Measurements from ENCODE around the gene MTHFSD.
A peak's percentile ranks its signal among the peaks of the same experiment; 100 is the strongest.

MTHFSD gene

GRCh38 chr16:86485746-86486145, 69.3 kb downstream of the MTHFSD start:
- no peak for TF ChIP-seq TEAD4 (IDR thresholded peaks at IDR 0.05)
- no peak for TF ChIP-seq NFIC (IDR thresholded peaks at IDR 0.05)
- no peak for TF ChIP-seq TAF1 (IDR thresholded peaks at IDR 0.05; ENCODE audit: low read depth)

GRCh38 chr16:86484240-86484639, 70.8 kb downstream of the MTHFSD start:
- TF ChIP-seq MAX (IDR thresholded peaks at IDR 0.05) (no peak), TAF1 (IDR thresholded peaks at IDR 0.05; ENCODE audit: low read depth) (no peak), RAD21 (IDR thresholded peaks at IDR 0.05; ENCODE audit: low read depth) (no peak), CEBPB (IDR thresholded peaks at IDR 0.05) (no peak), NFIC (IDR thresholded peaks at IDR 0.05) (no peak), YY1 (IDR thresholded peaks at IDR 0.05; ENCODE audit: low read depth) (no peak), TCF12 (IDR thresholded peaks at IDR 0.05; ENCODE audit: low read depth) (no peak), EP300 (IDR thresholded peaks at IDR 0.05; ENCODE audit: borderline replicate concordance) (no peak), FOXM1 (IDR thresholded peaks at IDR 0.05; ENCODE audit: borderline replicate concordance, low read depth) (no peak), TEAD4 (IDR thresholded peaks at IDR 0.05) (no peak), ZBTB7A (IDR thresholded peaks at IDR 0.05; ENCODE audit: low read depth) (no peak)
- TF ChIP-seq, protein P1, sequence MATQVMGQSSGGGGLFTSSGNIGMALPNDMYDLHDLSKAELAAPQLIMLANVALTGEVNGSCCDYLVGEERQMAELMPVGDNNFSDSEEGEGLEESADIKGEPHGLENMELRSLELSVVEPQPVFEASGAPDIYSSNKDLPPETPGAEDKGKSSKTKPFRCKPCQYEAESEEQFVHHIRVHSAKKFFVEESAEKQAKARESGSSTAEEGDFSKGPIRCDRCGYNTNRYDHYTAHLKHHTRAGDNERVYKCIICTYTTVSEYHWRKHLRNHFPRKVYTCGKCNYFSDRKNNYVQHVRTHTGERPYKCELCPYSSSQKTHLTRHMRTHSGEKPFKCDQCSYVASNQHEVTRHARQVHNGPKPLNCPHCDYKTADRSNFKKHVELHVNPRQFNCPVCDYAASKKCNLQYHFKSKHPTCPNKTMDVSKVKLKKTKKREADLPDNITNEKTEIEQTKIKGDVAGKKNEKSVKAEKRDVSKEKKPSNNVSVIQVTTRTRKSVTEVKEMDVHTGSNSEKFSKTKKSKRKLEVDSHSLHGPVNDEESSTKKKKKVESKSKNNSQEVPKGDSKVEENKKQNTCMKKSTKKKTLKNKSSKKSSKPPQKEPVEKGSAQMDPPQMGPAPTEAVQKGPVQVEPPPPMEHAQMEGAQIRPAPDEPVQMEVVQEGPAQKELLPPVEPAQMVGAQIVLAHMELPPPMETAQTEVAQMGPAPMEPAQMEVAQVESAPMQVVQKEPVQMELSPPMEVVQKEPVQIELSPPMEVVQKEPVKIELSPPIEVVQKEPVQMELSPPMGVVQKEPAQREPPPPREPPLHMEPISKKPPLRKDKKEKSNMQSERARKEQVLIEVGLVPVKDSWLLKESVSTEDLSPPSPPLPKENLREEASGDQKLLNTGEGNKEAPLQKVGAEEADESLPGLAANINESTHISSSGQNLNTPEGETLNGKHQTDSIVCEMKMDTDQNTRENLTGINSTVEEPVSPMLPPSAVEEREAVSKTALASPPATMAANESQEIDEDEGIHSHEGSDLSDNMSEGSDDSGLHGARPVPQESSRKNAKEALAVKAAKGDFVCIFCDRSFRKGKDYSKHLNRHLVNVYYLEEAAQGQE (IDR thresholded peaks at IDR 0.05; ENCODE audit: low read depth) = no peak
- TF ChIP-seq, protein P2, sequence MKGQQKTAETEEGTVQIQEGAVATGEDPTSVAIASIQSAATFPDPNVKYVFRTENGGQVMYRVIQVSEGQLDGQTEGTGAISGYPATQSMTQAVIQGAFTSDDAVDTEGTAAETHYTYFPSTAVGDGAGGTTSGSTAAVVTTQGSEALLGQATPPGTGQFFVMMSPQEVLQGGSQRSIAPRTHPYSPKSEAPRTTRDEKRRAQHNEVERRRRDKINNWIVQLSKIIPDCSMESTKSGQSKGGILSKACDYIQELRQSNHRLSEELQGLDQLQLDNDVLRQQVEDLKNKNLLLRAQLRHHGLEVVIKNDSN (IDR thresholded peaks at IDR 0.05) = no peak

GRCh38 chr16:86481607-86482006, 73.4 kb downstream of the MTHFSD start:
- TF ChIP-seq ZBTB7A (IDR thresholded peaks at IDR 0.05; ENCODE audit: low read depth) = no peak
- no peak for TF ChIP-seq TAF1 (IDR thresholded peaks at IDR 0.05; ENCODE audit: low read depth)
- TF ChIP-seq, protein P1 (IDR thresholded peaks at IDR 0.05; ENCODE audit: low read depth) = peak; percentile 27; the same call in 1 of the 2 replicates

DNA sequence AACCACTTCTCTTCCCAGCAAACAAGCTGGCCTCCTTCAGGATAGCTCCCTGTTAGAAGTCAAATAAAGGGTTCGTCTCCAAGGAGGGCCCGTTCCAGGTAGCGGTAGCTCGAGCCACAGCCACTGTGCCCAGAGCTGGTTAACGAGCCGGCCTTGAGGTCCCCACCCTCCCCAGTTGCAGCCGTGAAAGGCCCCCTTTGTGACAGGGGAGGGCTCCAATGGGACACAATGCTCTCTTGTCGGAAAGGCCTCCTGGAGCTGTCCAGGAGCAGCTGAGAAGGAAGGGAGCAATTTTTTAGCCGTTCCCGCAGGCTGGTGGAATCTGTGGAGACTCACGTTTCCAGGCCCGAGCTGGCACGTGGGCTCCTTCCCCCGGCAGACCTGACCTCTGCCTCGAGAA, 74.6 kb downstream of the MTHFSD start:
- TF ChIP-seq TCF12 (IDR thresholded peaks at IDR 0.05; ENCODE audit: low read depth) = no peak
- no peak for TF ChIP-seq RAD21 (IDR thresholded peaks at IDR 0.05; ENCODE audit: low read depth)
- no peak for TF ChIP-seq NFIC (IDR thresholded peaks at IDR 0.05)
- TF ChIP-seq MAX (IDR thresholded peaks at IDR 0.05) = no peak
- TF ChIP-seq FOXM1 (IDR thresholded peaks at IDR 0.05; ENCODE audit: borderline replicate concordance, low read depth) = no peak
- no peak for TF ChIP-seq EP300 (IDR thresholded peaks at IDR 0.05; ENCODE audit: borderline replicate concordance)
- no peak for TF ChIP-seq CREB1 (IDR thresholded peaks at IDR 0.05; ENCODE audit: low read depth)
- TF ChIP-seq ZBTB7A (IDR thresholded peaks at IDR 0.05; ENCODE audit: low read depth) = no peak
- TF ChIP-seq EGR1 (IDR thresholded peaks at IDR 0.05) = no peak
- no peak for TF ChIP-seq TEAD4 (IDR thresholded peaks at IDR 0.05)
- no peak for TF ChIP-seq YY1 (IDR thresholded peaks at IDR 0.05; ENCODE audit: low read depth)
- TF ChIP-seq, protein P2 (IDR thresholded peaks at IDR 0.05) = no peak

Data from Ishikawa (cell line).